ENCODE data around the gene PDSS2.

- TF ChIP-seq POU2F2 (IDR thresholded peaks at IDR 0.05; ENCODE audit: low read depth, low read length) (no peak), POLR2A (IDR thresholded peaks at IDR 0.05; ENCODE audit: low read depth, low read length) (no peak), POLR2AphosphoS5 (IDR thresholded peaks at IDR 0.05; ENCODE audit: low read depth, low read length) (no peak), TAF1 (IDR thresholded peaks at IDR 0.05; ENCODE audit: low read depth, low read length) (no peak)
Observed at GRCh38 chr6:107293350-107293749, 166.0 kb downstream of the PDSS2 start.

All from GM12891 (cell line).